Erythroblast (primary cell): ENCODE measurements around the gene UBTF.
"Not testable (repeated sequence)": the region's sequence is repeated elsewhere in the genome, so short reads cannot be mapped to it uniquely, and the experiment has no call there.

Source experiments
- DNase-seq, 2 experiments: peaks; one replicate each; lab custom pipeline; 2025; lab: John Stamatoyannopoulos, UW
- GATA1 ChIP-seq: IDR thresholded peaks from 2 replicates; pipeline ENCODE4 v1.6.1; 2011; ENCODE audit warnings: low read depth, mild to moderate bottlenecking, control low read depth, low read length, moderate library complexity
- POLR2A ChIP-seq: IDR thresholded peaks from 2 replicates; pipeline ENCODE4 v1.6.1; 2011; ENCODE audit warnings: mild to moderate bottlenecking, low read length

UBTF gene

GRCh38 chr17:44254361-44255095 is 35.1 kb upstream of the UBTF start:
- TF ChIP-seq POLR2A, result no peak
- no peak for TF ChIP-seq GATA1
- DNase-seq, result no peak

- TF ChIP-seq GATA1, result no peak
- TF ChIP-seq POLR2A, result peak; percentile 68
- no peak for DNase-seq
Measured at GRCh38 chr17:44253006-44253405, 33.5 kb upstream of the UBTF start.

GRCh38 chr17:44251062-44251461 is 31.6 kb upstream of the UBTF start:
- no peak for DNase-seq
- TF ChIP-seq GATA1, result no peak
- peak; percentile 50 for TF ChIP-seq POLR2A

- peak in 1 of 2 experiments; percentile 70 for DNase-seq
- TF ChIP-seq GATA1 (no peak), POLR2A (no peak)
Measured at GRCh38 chr17:44249501-44250246, 30.2 kb upstream of the UBTF start.

GRCh38 chr17:44247876-44248736 is 28.6 kb upstream of the UBTF start:
- peak; percentile 74 to 83 for DNase-seq
- no peak for TF ChIP-seq GATA1
- peak; percentile 94 for TF ChIP-seq POLR2A

- peak; percentile 78 to 83 for DNase-seq
- TF ChIP-seq GATA1, result no peak
- no peak for TF ChIP-seq POLR2A
Measured at GRCh38 chr17:44247440-44247841, 28.0 kb upstream of the UBTF start.

- TF ChIP-seq GATA1, result no peak
- no peak for TF ChIP-seq POLR2A
- DNase-seq, result no peak
Measured at GRCh38 chr17:44241106-44241624, 21.7 kb upstream of the UBTF start.

- DNase-seq, result not testable (repeated sequence)
Measured at GRCh38 chr17:44237886-44238285, 18.4 kb upstream of the UBTF start.

GRCh38 chr17:44236444-44236991 is 17.0 kb upstream of the UBTF start:
- no peak for TF ChIP-seq GATA1
- no peak for TF ChIP-seq POLR2A
- DNase-seq, result peak in 1 of 2 experiments; percentile 76

GRCh38 chr17:44235583-44235936 is 16.1 kb upstream of the UBTF start:
- TF ChIP-seq POLR2A (no peak), GATA1 (no peak)
- no peak for DNase-seq

- no peak for TF ChIP-seq GATA1
- no peak for TF ChIP-seq POLR2A
- DNase-seq, result no peak
Measured at GRCh38 chr17:44233582-44233981, 14.1 kb upstream of the UBTF start.

GRCh38 chr17:44232061-44232460 is 12.6 kb upstream of the UBTF start:
- DNase-seq, result no peak
- TF ChIP-seq GATA1 (no peak), POLR2A (no peak)

- DNase-seq, result no peak
- TF ChIP-seq GATA1 (no peak), POLR2A (no peak)
Measured at GRCh38 chr17:44230140-44230539, 10.7 kb upstream of the UBTF start.
